ENCODE results near the gene LSM12.

DNA sequence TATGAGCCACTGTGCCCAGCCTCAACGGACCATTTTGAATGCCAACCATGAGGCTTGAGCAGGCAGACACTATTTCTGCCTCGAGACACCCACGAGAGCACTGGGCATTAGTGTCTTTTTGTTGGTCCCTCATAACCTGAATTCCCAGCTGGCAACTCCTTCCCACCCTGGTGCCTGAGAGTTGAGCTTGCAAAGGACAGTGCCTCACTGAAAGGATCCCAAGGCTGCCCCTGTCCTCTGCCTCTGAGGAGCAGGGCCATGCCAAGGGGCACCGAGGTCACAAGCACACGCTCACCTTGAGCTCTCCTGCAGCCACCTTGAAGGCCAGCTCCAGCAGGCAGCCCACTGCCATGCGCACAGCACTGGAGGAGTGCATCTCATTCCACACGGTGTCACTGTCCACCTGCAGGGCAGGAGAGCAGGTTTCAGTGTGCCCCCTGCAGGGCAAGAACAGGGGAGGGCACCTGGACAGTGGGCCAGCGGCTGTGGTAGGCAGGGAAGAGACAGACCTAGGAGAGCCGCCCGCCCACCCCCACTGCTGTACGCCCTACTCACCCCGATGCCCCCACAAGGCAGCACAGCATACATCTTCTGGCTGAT is 16.9 kb upstream of the LSM12 start:
- TF ChIP-seq, protein P1, sequence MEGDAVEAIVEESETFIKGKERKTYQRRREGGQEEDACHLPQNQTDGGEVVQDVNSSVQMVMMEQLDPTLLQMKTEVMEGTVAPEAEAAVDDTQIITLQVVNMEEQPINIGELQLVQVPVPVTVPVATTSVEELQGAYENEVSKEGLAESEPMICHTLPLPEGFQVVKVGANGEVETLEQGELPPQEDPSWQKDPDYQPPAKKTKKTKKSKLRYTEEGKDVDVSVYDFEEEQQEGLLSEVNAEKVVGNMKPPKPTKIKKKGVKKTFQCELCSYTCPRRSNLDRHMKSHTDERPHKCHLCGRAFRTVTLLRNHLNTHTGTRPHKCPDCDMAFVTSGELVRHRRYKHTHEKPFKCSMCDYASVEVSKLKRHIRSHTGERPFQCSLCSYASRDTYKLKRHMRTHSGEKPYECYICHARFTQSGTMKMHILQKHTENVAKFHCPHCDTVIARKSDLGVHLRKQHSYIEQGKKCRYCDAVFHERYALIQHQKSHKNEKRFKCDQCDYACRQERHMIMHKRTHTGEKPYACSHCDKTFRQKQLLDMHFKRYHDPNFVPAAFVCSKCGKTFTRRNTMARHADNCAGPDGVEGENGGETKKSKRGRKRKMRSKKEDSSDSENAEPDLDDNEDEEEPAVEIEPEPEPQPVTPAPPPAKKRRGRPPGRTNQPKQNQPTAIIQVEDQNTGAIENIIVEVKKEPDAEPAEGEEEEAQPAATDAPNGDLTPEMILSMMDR (IDR thresholded peaks at IDR 0.05): peak in 2 of 6 experiments; percentile 11 to 36
- no peak for TF ChIP-seq POLR2A (IDR thresholded peaks at IDR 0.05)
